Ureter (tissue), 1 donor: Measurements from ENCODE around the gene RAET1L. TPM values are rescaled to one million over a fixed set of nuclear protein-coding genes. Genes with fewer than 3 reads are reported as not detected.
"Not testable (repeated sequence)": the region's sequence is repeated elsewhere in the genome, so short reads cannot be mapped to it uniquely, and the experiment has no call there.

Experiments
- DNase-seq: peaks from one replicate; pipeline ENCODE4 v3.0.0-alpha.2; 2020; ENCODE audit warnings: low spot score
- total RNA-seq: library from RNA; stranded (reverse); gene quantifications from one replicate; pipeline ENCODE4 v1.2.4, GENCODE V29; 2023
- donor health status: DM: yes; HTN: yes; CAD: no.

RAET1L gene, protein sequence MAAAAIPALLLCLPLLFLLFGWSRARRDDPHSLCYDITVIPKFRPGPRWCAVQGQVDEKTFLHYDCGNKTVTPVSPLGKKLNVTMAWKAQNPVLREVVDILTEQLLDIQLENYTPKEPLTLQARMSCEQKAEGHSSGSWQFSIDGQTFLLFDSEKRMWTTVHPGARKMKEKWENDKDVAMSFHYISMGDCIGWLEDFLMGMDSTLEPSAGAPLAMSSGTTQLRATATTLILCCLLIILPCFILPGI
- total RNA-seq: not detected

DNA sequence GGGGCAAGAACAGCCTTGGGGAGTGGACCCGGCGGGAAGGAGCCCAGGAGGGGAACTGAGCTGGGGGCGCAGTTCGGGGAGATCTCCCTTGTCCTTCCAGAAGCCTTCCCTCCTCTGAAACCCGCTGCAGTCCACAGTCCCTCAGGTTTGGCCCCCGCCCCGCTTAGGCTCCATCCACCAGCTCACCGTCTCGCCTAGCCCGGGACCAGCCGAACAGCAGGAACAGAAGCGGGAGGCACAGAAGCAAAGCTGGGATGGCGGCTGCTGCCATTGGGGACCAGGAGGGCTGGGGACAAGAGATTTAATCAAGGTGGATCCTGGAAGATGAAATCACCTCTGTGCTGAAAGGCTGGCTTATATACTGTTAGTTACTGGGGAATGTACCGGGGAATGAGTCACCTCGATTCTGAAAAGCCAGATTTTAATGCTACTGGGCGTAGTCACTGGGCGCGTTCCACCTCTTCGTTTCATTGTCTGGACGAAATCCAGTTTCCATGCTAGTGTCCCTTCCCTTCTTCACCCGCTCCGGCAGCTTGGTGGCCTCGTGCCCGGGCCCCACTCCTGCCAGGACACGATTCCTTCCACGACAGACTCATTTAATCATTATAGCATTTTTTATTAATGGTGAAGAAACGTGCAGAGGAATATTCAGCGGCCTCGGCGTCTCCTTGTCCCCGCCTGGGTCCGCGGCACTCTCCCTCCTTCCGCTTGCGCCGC is at the start of gene RAET1L:
RAET1L (minus strand) TSS at position 332 of the 717 bp plus-strand sequence; CDS start at position 271, 61 bp downstream.
- peak; percentile 76 for DNase-seq

DNA sequence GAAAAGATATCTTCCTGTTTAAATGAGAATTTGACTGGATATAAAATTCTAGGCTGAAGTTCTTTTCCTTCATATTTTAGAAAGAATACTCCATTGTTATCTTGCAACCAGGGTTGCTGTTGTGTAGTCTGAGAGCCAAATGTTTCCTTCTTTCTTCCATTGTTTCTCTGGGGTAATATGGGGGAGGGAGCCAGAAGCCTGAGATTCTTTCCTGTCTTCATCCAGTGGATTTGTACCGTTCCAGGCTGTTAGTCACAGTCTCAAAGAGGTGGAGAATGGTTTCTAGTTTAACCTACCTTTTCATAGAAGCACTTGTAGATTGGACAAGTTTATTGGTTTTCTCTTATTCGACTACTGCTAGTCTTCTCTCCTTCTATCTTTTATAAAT is 49.7 kb upstream of the RAET1L start:
- no peak for DNase-seq

DNA sequence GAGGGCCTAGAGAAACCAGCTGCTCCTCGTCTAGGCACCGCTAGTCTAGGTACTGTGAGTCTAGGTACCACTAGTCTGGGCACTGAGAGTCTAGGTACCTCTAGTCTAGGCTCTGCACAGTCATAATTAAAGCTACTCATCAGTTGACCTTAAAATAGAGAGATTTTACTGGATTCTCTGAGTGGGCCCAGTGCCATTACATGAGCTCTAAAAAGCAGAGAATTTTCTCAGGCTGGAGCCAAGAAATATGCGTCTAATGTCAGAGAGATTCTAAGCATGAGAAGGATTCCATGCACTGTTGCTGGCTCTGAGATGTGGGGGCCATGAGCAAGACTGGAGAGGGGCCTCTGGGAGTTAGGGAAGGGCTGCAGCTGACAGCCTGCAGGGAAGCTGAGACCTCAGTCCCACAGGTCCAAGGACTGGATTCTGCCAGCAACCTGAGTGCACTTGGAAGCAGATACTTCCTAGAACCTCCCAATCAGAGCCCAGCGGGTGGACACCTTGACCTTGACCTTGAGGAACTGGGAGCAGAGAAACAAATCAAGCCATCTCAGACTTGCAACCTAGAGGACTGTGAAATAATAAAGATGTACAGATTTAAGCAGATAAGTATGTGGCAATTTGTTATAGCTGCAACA is 49.2 kb upstream of the RAET1L start:
- DNase-seq: not testable (repeated sequence)

DNA sequence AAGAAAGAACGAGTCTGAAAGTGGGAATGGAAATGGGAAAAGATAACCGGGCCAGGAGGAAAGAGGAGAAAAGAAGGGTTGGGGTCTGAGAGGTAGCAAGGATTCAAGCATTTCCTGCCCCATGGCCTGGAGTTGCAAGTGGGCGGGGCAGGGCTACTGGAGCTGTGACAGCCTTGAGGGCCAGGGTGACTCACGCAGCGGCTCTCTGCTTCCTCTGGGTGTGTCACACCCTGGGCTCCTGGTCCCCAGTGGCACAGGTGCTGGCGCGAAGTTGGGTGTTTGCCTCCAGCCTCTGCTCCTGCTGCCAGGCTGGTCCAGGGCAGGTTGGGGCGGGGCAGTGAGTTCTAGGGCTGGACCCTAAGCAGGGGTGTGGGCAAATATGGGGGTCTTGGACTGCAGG is 46.9 kb upstream of the RAET1L start:
- DNase-seq: peak; percentile 91

DNA sequence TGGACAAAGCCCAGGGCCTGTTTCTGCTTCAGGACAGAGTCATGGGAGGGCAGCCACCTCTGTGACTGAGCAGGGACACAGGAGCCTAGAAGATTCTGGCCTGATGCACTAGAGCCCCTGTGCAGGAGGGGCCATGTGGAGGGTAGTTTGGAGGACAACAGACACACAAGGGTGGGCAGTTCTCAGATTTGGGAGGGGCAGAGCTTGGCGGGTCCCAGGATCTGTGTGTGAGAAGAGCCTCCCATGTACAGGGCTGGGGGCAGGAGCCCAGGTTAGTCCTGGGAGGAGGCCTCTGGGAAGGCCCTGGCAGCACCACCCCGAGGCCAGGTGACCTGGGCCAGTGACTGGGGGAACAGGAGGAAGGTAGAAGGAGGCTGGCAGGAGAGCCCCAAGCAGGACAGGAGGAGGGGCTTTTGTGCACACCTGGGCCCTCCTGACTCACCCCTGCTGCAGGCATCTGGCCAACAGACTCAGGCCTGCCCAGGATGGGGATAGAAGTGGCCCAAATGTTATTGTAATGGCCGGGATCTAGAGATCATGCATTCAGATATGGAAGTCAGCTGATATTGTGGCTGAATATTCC is 45.0 kb upstream of the RAET1L start:
- DNase-seq: no peak

DNA sequence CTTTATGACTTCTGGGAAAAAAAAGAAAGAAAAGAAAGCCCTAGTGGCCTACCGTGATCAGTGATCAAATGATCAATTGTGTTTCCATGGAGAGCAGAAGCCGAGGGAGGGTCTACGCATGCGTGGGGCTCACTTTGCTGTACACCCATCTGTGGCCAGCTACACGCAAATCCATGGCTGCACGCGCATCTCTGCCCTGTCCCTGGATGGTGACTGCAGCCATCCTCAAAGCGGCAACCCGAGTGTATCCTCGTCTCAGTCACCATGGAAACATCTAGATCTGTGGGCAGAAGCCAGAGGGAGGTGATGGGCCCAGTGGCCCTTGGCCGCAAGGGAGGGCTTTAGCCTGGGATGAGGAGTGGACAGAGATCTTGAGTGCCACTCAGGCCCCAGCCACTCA is 44.4 kb upstream of the RAET1L start:
- no peak for DNase-seq

DNA sequence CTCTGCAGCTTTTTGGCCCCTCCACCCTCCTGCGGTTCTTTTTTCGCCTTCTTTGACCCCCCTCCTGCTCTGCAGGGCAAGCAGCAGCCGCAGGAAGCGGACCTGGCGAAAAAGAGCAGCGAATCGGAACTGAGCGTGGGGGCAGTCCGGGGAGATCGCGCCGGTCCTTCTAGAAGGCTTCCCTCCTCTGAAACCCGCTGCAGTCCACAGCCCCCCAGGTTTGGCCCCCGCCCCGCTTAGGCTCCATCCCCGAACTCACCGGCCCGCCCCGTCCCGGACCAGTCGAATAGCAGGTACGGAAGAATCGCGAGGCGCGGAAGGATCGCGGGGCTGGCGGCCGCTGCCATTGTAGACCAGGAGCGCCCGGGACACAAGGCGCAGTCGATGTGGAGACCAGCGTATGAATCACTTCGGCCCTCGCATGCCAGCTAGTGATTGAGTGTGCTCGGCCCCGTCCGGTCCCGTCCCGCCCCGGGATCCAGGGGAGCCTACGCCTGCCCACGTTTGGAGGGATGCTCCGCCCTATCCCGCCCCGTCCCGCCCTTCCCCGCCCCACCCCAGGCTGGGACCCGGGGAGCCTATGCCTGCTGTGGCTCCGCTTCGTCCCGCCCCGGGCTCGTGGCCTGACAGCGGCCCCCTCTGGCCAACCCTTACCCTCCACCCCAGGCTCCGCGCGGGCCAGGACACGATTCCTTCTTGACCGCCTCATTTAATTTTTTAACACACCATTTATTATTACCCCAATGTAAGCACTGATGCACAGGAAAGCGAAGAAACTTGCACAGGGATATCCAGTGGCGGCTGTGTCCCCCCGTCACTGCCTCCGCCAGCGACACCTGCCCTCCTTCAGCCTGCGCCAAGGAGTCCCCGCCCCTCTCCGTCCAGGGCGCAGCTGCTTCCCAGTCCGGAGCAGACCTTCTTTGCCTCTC is 43.7 kb upstream of the RAET1L start, which contains the start of gene ULBP3:
ULBP3 (minus strand) TSS at position 402 of the 929 bp plus-strand sequence; CDS start at position 347, 55 bp downstream.
- DNase-seq: peak; percentile 91

DNA sequence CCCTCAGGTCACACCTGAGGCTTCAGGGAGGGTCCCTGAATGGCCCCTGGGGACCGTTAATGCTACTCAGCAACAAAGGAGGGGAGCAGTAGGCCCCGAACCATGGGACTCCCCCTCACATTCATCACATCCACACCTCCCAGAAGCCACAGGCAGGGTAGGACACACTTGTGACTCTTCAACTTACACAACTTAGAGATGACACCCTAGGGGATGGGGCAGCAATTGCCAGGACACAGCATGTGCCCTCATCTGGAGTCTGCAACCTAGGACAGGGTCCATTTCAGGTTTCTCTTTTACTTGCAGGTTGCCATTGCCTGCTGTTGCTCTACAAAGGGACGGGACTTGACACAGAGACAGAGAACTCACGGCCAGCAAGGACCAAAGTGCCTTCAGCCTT is 42.8 kb upstream of the RAET1L start:
- DNase-seq: no peak

DNA sequence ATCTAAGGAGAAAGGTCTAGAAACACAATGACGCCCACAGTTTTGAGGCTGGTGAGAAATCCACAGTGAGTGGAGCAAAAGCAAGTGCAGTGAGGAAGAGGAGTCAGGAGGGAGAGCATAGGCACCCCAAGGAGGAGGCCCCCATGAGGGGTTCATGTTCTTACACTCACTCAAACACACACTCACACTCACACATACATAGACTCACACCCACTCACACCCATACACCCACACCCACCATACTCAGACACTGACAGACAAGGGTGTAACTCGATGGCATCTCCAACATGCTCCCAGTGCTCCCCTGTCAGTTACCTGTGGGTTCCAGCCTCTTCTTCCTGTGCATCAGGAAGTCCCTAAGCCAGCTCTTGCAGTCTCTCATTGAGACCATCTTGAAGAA is 39.8 kb upstream of the RAET1L start:
- DNase-seq: no peak

DNA sequence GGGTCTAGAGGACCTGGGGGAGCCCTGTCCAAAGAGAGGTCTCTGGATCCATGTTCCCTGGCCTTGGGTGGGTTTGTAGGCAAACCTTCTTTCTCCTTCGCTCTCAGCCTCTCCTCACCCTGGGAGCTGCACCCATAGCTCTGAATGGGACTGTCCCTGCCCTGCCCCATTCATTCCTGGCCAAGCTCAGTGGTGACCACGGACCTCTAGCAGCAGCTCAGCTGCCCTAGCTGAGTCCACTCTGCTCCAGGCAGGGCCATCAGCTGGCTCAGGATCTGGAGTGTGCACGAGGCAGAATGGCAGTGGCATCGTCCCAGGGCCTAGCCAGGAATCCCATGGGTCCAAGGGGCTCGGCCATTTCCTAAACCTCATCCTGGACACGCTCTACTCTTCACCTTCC is 38.3 kb upstream of the RAET1L start:
- no peak for DNase-seq

DNA sequence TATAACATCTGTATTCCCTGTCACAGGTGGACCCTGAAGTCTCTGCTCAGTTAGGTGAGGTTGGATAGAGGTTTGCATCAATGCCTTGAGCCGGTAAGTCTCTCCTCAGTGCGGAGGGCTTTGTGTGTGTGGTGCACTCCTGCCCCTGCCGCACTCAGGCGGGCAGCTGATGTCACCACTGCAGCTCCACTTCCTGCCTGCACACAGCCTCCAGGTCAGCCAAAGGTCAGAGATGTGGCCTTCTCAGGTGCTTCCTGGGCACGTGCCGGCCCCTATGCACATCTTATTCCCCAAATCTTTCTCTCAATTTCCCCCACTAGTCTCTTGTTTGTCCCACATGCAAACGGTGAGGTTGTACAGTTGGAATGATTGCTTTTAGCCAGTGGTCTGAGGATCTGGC is 34.6 kb upstream of the RAET1L start:
- not testable (repeated sequence) for DNase-seq

DNA sequence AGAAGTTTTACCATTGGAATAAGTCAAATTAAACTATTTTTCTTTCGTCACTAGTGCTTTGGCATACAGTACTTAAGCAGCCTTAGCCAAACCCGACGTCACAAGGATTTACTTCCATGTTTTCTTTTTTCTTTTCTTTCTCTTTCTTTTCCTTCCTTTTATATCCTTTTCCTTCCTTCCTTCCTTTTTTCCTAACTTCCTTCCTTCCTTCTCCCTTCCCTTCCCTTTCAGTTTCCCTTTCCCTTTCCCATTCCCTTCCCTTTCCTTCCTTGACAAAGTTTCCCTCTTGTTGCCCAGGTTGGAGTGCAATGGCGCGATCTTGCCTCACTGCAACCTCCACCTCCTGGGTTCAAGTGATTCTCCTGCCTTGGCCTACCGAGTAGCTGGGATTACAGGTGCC is 33.7 kb upstream of the RAET1L start:
- no peak for DNase-seq

DNA sequence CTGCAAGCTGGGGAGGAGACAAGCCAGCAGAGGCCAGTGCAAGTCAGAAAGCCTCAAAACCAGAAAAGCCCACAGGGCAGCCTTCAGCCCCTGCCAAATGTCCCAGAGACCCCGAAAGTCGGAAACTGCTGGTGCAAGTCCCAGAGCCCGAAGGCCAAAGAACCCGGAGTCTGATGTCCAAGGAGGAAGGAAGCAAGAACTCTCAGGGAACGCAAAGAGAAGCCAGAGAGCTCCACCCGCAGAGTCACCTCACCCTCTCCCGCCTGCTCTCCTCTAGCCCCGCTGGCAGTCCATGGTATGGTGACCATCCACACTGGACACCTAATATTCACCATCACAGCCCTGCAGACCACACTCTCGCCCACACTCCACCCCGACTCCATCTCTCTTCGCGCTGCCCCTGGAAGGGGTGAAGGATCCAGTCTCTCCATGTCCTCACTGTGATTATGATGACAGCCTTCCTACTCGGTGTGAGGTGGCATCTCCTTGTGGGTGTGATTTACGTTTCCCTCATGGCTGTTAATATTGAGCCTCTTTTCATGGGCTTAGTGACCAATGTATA is 33.0 kb upstream of the RAET1L start:
- DNase-seq: no peak

DNA sequence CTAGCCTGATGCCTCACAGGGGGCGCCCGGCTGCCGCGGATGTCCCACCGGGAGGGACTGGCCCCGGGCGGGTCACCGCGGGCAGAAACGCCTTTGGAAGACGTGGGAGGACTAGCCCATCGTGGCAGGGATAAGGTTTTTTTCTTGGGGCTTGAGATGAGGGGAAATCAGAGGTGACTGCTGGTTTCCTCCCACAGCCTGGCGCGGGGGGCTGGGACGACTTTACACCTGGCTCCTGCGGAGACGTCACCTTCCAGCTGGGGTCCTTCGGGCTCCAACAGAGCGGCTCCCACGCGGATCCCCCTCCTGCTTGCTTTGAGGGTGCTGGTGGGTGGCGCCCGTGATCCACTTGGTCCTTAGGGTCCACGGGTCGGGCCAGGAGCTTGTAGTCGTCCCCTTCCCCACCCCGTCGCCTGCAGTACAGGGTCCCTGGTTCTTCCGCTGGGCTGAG is 32.2 kb upstream of the RAET1L start:
- no peak for DNase-seq

DNA sequence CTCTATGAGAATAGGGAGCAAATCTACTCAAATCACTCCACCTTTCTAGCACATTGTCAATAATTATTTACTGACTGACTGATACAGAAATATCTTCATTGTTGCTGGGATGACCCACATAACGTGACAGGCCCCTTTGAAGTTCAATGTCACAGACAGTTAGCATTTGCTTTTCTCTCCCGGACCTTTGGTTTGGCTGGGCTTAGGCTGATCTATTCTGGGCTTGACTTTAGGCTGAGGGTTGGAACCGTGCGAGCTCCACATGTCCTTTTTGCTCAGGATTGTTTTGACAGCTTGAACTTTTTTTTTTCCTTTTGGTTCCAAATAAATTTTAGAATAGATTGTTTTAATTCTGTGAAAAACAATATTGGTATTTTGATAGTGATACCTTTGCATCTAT is 31.6 kb upstream of the RAET1L start:
- DNase-seq: no peak

DNA sequence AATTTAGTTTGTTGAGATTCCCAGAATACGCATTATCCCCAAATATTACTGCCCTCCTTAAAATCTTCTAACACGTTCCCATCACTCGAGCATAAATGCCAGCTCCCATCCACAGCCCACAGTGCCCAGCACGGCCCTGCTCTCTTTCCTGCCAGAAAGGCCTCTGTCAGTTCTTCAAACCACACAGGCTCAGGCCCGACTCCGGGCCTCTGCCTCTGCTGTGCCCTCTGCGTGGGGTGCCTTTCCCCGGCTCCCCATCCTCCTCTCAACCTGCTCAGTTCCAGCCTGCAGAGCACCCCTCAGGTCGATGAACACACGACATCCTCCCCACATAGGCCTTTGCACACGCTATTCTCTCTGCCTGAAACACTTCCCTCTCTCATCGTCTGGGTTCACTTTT is 30.8 kb upstream of the RAET1L start:
- no peak for DNase-seq

DNA sequence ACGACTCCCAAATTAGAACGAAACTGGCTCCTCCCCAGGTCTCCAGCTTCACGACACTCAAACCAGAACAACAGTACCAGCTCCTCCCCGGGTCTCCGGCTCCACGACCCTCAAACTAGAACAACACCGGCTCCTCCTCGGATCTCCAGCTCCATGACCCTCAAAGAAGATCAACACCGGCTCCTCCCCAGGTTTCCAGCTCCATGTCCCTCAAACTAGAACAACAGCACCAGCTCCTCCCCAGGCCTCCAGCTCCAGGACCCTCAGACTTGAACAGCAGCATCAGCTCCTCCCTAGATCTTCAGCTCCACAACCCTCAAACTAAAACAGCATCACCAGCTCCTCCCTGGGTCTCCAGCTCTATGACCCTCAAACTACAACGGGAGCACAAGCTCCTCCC is 29.8 kb upstream of the RAET1L start:
- DNase-seq: no peak

DNA sequence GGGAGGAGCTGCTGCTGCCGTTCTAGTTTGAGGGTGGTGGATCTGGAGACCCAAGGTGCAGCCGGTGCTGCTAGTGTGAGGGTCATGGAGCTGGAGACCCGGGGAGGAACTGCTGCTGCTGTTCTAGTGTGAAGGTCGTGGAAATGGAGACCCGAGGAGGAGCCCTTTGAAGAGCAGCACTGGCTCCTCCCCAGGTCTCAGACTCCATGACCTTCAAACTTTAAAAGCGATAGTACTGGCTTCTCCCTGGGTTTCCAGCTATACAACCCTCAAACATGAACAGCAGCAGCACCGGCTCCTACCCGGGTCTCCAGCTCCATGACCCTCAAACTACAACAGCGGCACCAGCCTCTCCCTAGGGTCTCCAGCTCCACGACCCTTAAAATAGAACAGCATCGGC is 28.1 kb upstream of the RAET1L start:
- DNase-seq: no peak

DNA sequence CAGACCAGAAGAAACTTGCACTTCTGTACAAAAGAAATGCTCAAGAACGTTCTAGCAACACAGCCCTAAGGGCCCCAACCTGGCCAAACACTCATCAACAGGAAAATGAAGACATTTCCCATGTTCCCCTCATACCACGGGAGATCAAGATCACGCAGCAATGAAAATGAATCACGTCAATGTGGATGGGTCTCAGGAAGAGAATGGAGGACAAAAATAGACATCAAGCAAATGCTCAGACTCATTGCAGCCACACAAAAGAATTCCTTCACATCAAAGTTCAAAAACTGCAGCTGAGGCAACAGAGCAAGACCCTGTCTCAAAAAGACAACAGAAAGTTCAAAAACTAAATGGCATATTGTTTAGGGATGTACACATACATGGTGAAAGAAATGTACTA is 25.5 kb upstream of the RAET1L start:
- DNase-seq: no peak

DNA sequence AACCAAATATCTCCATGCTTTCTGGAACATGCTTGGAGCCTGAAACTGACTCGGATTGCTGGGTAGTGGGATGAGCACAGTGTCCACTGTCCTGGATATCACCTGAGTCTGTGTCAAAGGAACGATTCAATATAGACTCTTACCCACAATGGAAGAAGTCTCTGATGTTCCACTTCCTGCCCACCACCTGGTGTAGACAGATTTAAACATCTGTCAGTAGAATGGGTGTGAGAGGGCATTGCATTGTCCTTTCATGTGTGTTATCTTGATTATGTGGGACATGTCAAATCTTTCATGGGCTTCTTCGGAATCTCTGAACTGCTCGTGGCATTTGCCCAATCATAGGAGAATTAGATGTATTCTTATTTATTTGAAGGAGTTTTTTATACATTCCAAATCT is 22.8 kb upstream of the RAET1L start:
- DNase-seq: no peak

DNA sequence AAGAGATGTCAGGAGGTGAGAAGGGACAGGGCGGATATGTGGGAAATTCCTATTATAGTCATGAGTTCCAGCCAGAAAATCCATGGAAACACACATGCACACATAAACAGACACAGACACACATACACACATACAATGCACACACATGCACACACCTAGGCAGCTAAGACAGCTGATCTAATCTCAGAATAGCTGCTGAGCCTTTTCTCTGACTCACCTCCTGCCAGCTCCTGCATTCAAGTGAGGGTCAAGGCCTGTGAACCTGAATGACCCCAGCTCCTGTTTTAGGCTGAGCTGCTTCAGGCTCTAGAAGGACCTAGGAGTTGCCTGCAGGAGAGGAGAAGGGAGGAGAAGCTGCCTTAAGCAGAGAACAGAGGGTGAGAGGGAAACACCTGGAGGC is 21.6 kb upstream of the RAET1L start:
- no peak for DNase-seq
